ENCODE results near the gene TAB2. TPM values are rescaled to one million over a fixed set of nuclear protein-coding genes. Genes with fewer than 3 reads are reported as not detected.

The TAB2 gene
- total and polyA plus RNA-seq, 7 donors: 35.9 to 86.0 (median 56.5) TPM

DNA sequence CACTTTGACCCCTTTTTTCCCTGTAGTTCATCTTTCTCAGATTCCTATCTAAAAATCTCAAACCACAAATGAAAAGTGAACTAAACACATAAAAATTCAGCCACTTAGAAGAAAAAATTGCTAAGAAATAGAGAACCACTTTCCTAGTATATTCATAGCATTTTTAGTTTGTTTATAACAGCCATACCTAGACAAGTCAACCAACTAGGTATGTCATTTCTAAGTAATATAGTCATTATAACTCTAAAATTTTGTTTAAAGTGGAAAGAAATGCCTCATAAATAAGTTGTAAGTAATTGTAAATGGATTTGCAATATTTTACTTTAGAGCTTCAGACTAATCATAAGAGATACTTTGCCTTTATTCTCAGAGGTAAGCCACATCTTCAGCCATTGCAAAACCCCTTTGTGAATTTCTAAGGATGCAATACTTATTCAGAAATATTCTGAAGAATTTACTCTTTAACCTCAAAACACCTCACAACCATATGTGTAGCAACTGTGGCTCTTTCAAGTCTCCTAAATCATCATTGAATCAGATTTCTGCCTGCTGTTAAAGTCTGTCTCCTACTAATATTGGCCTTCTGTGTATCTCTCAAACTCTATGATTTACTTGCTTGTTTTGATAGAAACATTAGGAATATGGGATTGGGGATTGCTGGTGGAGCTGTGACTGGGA is 75.6 kb downstream of the TAB2 start:
- H3K4me3 ChIP-seq: no peak overlapping the region
- no peaks in the 10 kb centered on the region for H3K27me3 ChIP-seq (ENCODE audit: insufficient read depth in 3 of 3, low read length in 2 of 3)
- DNase-seq (no peak), ATAC-seq (no peak)
- H3K36me3 ChIP-seq (ENCODE audit: insufficient read depth in 1 of 2, low read depth in 1 of 2): peaks cover 0 to 14% of the 10 kb centered on the region in 2 donors
- no peaks in the 10 kb centered on the region for H3K9me3 ChIP-seq
- H3K27ac ChIP-seq: no peak overlapping the region
- peaks cover 12% of the 10 kb centered on the region for H3K4me1 ChIP-seq
- intact Hi-C loops (cut with DNase I): no loop called here
- TF ChIP-seq, protein P1, sequence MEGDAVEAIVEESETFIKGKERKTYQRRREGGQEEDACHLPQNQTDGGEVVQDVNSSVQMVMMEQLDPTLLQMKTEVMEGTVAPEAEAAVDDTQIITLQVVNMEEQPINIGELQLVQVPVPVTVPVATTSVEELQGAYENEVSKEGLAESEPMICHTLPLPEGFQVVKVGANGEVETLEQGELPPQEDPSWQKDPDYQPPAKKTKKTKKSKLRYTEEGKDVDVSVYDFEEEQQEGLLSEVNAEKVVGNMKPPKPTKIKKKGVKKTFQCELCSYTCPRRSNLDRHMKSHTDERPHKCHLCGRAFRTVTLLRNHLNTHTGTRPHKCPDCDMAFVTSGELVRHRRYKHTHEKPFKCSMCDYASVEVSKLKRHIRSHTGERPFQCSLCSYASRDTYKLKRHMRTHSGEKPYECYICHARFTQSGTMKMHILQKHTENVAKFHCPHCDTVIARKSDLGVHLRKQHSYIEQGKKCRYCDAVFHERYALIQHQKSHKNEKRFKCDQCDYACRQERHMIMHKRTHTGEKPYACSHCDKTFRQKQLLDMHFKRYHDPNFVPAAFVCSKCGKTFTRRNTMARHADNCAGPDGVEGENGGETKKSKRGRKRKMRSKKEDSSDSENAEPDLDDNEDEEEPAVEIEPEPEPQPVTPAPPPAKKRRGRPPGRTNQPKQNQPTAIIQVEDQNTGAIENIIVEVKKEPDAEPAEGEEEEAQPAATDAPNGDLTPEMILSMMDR (IDR thresholded peaks at IDR 0.05): no peak

DNA sequence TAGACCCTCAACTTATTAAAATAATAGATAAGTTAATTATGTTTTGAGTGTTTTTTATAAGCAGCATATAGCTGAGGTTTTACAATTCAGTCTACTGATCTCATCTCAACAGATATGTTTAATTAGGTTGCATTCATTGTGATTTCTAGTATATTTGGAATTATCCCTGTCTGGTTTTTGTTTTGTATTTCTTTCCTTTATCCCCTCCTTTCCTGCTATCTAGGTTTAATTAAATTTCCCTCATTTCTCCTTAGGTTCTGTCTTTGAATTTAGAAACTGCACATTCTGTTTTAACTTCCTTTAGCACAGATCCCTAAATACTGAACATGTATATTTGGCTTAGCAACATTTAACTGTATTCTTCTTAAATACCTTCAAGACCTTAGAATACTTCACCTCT is 77.7 kb downstream of the TAB2 start:
- H3K27ac ChIP-seq: no peak overlapping the region
- intact Hi-C loops (cut with DNase I): no loop called here
- TF ChIP-seq, protein P1 (IDR thresholded peaks at IDR 0.05): no peak
- no peak overlapping the region for H3K4me3 ChIP-seq
- DNase-seq (no peak), ATAC-seq (no peak)
- peaks cover 8% of the 10 kb centered on the region for H3K4me1 ChIP-seq
- peaks cover 0 to 34% of the 10 kb centered on the region in 2 donors for H3K36me3 ChIP-seq (ENCODE audit: insufficient read depth in 1 of 2, low read depth in 1 of 2)
- H3K27me3 ChIP-seq (ENCODE audit: insufficient read depth in 3 of 3, low read length in 2 of 3): no peaks in the 10 kb centered on the region
- no peaks in the 10 kb centered on the region for H3K9me3 ChIP-seq

DNA sequence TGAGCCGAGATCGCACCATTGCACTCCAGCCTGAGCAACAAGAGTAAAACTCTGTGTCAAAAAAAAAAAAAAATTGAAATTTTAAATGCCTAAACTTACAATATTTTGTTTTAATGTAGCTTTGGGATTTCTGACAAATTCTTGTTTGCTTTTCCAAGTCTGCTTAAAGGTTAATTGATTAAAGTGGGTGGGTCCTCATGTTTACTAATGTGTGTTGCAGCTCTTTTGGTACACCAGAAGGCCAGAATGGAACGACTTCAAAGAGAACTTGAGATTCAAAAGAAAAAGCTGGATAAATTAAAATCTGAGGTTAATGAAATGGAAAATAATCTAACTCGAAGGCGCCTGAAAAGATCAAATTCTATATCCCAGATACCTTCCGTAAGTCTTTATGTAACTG is 79.9 kb downstream of the TAB2 start:
- TF ChIP-seq, protein P1 (IDR thresholded peaks at IDR 0.05): no peak
- Histone ChIP-seq H3K4me1 (no peaks in the 10 kb centered on the region), H3K36me3 (ENCODE audit: insufficient read depth in 1 of 2, low read depth in 1 of 2) (peaks cover 0 to 47% of the 10 kb centered on the region in 2 donors), H3K27ac (no peak overlapping the region), H3K9me3 (no peaks in the 10 kb centered on the region), H3K4me3 (no peak overlapping the region), H3K27me3 (ENCODE audit: insufficient read depth in 3 of 3, low read length in 2 of 3) (no peaks in the 10 kb centered on the region)
- WGBS, 3 donors: 97 to 98% (median 98%) methylated on average over 6 of the region's 6 CpGs
- intact Hi-C loops (cut with DNase I): no loop called here
- ATAC-seq (no peak), DNase-seq (no peak)

DNA sequence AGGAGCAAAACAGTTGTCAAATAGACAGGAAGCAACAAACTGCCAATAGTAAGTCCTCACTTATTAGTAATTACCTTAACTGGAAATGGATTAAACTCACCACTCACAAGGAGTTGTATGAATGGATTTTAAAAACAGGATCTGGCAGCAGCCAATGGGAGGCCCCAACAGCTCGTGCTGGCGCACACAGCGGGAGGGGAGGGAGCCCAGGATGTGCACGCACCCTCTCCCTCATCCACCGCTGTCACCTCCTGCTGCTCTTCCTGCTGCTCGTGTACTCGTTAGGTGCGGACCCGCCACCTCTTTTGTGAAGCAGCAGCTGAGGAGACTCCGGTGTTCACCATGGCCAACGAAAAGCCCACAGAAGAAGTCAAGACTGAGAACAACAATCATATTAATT is 82.5 kb downstream of the TAB2 start, which contains the start of gene SUMO4:
Gene SUMO4, plus strand, starts transcription at position 213 of the 400 bp plus-strand sequence. Its CDS starts 130 bp downstream, at position 343.
- 96 to 98% (median 98%) methylated on average over 11 of the region's 11 CpGs for WGBS, 3 donors
- no peak within 1 kb of the TSS for H3K27ac ChIP-seq
- DNase-seq (no peak), ATAC-seq (no peak)
- no peaks in the 10 kb centered on the region for H3K9me3 ChIP-seq
- intact Hi-C loops (cut with DNase I): no loop called here
- peaks cover 0 to 66% of the 10 kb centered on the region in 2 donors for H3K36me3 ChIP-seq (ENCODE audit: insufficient read depth in 1 of 2, low read depth in 1 of 2)
- H3K4me1 ChIP-seq: no peaks in the 10 kb centered on the region
- H3K27me3 ChIP-seq (ENCODE audit: insufficient read depth in 3 of 3, low read length in 2 of 3): no peaks in the 10 kb centered on the region
- no peak within 1 kb of the TSS for H3K4me3 ChIP-seq
- TF ChIP-seq, protein P1 (IDR thresholded peaks at IDR 0.05): no peak

DNA sequence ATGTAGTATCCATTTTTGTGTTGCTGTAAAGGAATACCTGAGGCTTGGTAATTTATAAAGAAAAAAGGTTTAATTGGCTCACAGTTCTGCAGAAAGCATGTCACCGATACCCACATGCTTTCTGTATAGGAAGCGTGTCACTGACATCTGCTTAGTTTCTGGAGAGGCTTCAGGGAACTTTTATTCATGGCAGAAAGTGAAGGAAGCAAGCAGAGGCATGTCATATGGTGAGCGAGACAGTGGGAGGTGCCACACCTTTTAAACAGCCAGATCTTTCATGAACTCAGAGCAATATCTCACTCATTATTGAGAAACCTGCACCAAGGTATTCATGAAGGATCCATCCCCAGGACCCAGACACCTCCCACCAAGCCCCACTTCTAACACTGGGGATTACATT is 86.0 kb downstream of the TAB2 start:
- Histone ChIP-seq H3K4me3 (no peak overlapping the region), H3K27ac (no peak overlapping the region), H3K4me1 (no peaks in the 10 kb centered on the region), H3K27me3 (ENCODE audit: insufficient read depth in 3 of 3, low read length in 2 of 3) (no peaks in the 10 kb centered on the region), H3K9me3 (no peaks in the 10 kb centered on the region), H3K36me3 (ENCODE audit: insufficient read depth in 1 of 2, low read depth in 1 of 2) (peaks cover 2 to 64% of the 10 kb centered on the region in 2 donors)
- 96 to 99% (median 98%) methylated on average over 3 of the region's 3 CpGs for WGBS, 3 donors
- intact Hi-C loops (cut with DNase I): no loop called here
- ATAC-seq (no peak), DNase-seq (no peak)
- TF ChIP-seq, protein P1 (IDR thresholded peaks at IDR 0.05): no peak
